CD4-positive, alpha-beta T cell treated with Interleukin-6 at 100 ng/mL for 8 hours (primary cell): ENCODE data around the gene STARD5.
"Not testable (repeated sequence)": the region's sequence is repeated elsewhere in the genome, so short reads cannot be mapped to it uniquely, and the experiment has no call there.

Source experiments
- DNase-seq: peaks from one replicate; pipeline ENCODE4 v3.0.0-alpha.2; 2020; ENCODE audit warnings: mixed read lengths, low spot score

The STARD5 gene

GRCh38 chr15:81337241-81337640, 13.3 kb upstream of the STARD5 start:
- DNase-seq: no peak

- peak; percentile 55 for DNase-seq
Observed at GRCh38 chr15:81336568-81336967, 12.6 kb upstream of the STARD5 start.

DNA sequence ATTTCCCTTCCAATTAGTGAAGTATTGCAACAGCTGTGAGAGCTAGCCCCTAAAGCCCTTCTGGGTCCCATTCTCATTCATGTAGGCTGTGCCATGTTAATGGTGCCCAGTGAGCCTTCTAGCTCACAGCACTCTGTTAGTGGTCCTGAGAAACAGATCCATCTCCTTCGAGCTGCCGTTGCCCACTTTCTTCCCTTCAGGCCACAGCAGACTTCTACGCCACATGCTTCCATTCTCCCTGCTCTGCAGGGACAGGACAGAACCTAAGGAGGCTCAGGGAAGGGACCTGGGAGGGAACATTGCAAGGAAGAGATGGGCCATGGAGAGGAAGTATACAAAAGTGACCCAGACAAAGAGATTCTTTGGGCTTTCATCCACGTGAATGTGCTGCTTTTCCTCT, 11.7 kb upstream of the STARD5 start:
- no peak for DNase-seq

- no peak for DNase-seq
Observed at GRCh38 chr15:81334768-81335435, 11.0 kb upstream of the STARD5 start.

- DNase-seq: no peak
Observed at GRCh38 chr15:81333363-81333762, 9.4 kb upstream of the STARD5 start.

GRCh38 chr15:81332326-81332725, 8.4 kb upstream of the STARD5 start:
- DNase-seq: no peak

DNA sequence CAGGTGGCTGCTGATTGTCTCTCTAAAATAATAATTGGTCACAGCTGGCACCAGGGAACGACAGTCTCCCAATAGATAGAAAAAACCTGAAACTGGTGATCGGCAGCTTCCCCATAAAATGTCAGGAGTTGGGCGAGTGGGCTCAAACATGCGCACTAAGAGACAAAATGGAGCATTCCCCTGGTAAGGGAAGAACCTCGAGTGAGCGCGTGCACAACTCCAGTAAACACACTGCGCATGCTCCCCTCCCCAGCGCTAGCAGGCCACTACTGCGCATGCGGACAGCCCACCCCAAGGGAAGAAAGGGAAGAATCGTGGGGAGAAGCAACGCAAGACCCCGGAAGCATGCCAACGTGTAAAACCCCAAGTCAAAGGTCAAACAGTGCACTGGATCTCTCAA, 7.7 kb upstream of the STARD5 start:
- no peak for DNase-seq

DNA sequence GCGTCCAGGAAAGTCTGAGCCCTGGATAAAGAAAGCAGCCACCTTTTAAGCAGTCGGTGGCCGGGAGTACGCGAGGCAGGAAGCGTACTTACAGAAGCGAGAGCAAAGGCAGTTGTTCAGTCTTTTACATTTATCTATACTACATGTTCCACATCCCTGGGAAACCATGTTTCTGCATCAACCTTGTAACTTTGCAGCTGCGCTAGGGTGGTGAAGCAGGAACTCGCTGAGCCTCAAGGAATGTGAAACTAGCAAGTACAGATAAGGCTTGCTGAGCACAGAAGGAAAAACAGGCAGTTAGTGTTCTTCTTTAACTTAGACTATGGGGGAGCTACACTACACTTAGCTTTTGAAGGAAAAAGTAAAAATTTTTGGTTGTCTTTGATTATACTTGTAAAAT, 7.2 kb upstream of the STARD5 start:
- not testable (repeated sequence) for DNase-seq

GRCh38 chr15:81330366-81331090, 6.6 kb upstream of the STARD5 start:
- no peak for DNase-seq

- DNase-seq: no peak
Observed at GRCh38 chr15:81329446-81329845, 5.5 kb upstream of the STARD5 start.

DNA sequence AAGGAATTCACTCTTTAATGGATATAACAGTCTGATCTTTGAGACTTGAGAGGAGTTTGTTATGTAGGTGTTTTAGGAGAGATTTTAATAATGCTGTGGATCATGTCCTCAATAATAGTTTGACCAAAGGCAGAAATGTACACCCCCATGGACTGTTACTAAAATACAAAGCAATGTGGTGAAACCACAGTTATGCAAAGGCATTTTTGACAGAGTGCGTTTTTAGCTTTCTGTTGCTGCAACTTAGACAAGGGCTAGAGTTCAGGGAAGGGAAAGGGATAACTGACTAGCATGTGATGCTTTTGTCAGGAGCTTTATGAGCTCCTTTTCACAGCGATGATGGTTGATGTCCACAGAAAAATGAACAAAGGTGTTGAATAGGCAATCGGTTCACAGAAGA, 3.6 kb upstream of the STARD5 start:
- DNase-seq: no peak

- no peak for DNase-seq
Observed at GRCh38 chr15:81326466-81327212, 2.7 kb upstream of the STARD5 start.

DNA sequence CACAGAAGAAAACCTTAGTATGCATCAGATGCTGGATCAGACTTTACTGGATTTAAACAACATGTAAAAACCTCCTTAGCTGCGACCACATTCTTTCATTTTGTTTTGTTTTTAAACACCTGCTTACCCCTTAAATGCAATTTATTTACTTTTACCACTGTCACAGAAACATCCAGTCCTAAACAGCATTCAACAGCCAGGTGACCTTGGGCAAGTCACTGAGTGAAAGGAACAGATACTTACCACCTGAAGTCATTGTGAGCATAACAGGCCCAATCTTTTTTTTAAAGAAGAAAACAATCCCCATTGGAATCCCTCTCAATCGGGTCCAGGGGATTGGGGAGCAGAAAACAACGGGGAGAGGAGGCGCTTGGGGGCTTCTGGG, 390 bp downstream of the STARD5 start:
- no peak for DNase-seq

DNA sequence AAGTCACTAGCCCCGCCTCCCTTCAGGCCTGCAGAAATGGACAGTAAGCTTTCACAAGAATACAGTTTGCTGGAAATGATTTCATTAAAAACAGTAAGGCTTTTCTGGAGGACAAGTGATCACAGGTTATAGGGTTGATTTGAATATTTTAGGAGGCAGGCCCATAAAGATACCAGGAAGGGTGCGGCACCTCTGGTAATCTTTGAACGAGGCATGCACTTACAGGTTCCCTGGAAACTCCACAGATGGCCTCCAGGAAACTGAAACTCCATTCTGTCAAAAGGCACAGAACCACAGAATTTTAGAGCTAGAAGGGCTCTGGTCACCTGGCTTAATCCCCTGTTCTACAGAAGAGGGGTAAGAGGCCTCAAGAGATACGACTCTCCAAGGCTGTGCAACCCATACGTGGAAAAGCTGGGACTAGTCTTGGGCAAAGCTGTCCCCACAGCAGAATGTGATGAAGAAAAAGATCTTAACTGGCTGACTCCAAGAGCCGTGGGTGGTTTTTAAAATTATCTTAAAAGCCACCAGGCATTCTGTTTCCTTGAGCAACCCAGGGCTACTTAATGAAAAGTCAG, 1.2 kb downstream of the STARD5 start:
- DNase-seq: no peak

GRCh38 chr15:81321667-81322066, 2.3 kb downstream of the STARD5 start:
- DNase-seq: no peak

DNA sequence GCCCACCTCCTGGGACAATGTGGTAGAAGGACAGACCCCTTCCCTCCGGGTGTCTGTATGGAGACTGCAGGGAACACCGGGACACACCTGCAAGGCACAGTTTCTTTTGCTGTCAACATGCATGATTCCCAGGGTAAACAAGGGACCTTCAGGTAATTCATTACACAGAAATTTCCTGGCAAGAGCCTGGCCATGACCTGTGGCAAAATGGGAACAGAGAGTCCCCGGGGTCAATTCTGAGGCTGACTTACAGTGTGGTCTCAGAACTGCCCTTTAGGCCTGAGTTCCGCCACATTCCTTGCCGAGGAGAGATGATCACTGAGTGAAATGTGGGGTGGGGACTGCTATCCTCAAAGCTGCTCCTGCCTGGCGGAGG, 6.3 kb downstream of the STARD5 start:
- no peak for DNase-seq

GRCh38 chr15:81316267-81316666, 7.7 kb downstream of the STARD5 start:
- no peak for DNase-seq

DNA sequence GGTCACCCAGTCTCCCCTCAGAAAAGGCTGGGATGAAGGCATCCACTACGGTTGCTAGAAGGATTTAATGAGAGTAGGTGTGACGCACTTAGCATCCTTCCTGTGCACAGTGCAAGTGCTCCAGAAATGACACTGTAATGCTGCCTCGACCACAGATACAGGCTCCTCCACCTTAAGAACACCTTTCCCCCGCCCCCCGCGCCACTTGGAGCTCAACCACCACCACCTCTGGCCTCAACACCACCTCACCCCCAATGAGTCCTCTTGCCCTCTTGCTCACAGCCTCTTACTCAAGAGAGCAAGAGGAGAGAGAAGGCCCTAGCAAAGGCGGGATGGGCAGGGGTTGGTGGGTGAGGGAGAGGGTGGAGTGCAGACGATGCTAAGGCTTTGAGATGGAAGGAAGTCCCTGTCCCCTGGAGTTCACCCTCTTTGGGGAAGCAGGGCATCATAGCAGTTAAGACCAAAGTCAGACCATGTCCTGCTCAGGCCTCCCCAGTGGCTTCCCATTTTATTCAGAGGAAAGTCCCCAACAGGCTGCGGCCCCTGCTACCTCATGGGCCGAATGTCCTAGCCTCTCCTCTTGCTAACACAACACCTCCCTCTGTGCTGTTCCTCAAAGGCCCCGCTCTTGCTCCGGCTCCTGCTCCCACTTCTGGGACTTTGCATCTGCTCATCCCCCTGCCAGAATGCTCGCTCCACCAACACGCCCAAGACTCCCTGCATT, 8.3 kb downstream of the STARD5 start:
- DNase-seq: no peak

- DNase-seq: no peak
Observed at GRCh38 chr15:81314378-81314777, 9.6 kb downstream of the STARD5 start.

- no peak for DNase-seq
Observed at GRCh38 chr15:81313686-81314085, 10.3 kb downstream of the STARD5 start.

DNA sequence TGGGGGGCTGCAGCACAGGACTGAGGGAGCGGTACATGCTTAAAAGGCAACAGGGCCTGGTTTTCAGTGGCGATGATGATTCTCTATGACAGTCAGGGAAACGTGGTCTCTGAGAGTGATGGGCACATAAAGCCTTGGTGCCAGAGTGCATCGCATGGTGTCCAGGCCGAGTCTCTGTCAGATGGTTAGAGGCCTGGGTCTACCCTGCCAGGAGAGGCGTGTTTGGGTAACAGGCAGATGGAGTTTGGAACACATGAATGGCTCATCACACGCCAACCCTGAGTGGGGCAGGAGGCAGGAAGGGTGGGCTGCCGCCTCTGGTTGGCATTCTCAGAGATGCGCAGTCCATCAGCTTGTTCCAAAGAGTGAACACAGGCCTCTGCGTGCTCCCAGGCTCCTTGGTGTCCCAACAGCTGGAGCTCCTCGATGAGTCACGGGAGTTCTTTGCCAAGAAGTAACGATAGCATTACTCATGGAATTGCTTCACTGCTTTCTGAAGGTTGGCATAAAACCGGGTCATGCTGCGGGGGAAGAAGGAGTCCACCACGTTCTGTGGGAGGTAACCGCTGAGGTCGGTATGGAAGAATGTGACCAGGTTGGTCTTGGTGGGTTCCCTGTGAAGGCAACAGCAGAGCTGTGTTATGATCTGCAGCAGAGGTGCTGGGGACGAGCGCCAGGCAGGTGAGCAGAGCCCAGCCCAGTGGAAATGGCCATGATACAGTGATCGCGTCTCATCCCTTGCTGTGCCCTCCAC, 11.0 kb downstream of the STARD5 start:
- no peak for DNase-seq
